Activated T-helper 1 cell treated with anti-CD3 and anti-CD28 coated beads, Interleukin-2, amount 50 U/mL, for 16 hours (primary cell): Measurements from ENCODE around the gene UCMA.

Source experiments
- DNase-seq, 2 donors: peaks; one replicate each; pipeline ENCODE4 v3.0.0-alpha.2; 2020; ENCODE audit warnings: low read depth in 1 of 2, low spot score in 1 of 2

The UCMA gene

DNA sequence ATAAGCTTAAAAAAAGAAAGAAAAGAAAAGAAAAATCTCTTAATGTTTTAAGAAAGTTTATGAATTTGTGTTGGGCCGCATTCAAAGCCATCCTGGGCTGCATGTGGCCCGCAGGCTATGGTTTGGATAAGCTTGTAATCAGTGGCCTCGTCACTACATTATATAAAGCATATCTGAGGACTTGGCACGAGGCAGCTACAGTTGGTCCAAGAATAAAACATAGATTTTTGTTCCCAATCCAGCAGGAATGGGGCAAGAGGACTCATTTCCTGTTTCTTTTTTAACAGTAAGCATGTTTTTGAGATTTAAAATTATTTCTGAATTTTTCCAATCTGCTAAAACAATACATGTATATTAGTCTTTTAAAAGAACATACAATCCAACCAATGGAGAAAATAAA lies 44.2 kb downstream of the UCMA start:
- no peak for DNase-seq

DNA sequence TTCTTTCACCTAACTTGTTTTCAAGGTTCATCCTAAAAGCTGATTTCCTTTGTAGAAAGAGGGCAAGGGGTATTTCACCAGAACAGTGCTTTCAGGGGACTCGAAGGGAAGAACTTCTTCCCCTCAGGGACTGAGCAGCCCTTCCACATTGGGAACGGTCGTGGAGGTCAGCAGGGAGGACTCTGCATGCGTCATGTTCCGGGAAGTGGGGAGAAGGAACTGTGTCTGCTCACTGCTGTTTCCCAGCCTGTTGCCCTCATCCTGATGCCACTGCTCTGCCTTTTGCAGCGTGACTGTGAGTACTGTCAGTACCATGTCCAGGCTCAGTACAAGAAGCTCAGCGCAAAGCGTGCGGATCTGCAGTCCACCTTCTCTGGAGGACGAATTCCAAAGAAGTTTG lies 45.6 kb downstream of the UCMA start:
- DNase-seq, result no peak

GRCh38 chr10:13187135-13187534 lies 47.0 kb downstream of the UCMA start:
- no peak for DNase-seq

DNA sequence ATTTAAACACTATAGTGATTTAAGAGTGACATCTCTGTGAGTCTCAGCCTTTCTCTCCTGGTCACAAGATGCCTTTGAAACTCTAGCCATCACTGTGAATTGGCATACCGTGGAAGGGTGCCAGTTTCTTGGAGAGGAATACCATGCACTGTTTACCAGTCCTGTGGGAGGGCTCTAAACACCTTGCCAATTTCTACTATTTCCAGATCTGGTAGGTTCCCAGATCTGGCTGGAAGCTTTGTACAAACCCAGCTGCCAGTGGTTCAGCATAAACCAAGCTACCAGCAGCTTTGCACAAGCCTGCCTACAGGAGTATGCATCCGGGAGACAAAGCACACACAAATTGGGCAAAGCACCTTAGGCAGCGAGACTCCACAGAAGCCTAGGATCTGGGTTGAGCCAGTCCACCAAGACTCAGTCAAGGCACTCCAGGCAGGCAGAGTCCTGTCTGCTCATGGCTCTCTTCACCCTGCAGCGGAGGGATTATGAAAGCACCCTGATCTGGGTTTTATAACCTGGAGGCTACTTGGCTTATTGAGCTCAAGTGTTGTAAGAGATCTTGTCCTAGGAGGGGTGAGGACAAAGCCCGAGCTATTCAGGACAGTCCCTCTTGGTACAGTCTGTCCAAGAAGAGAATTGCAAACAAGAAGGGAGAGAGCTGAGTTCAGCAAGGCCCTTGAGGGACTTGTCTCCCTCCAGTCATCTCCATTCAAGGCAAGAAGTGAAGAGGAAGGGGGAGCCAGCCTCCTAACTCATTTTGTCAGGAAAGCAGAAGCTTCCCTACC lies 49.3 kb downstream of the UCMA start:
- no peak for DNase-seq

DNA sequence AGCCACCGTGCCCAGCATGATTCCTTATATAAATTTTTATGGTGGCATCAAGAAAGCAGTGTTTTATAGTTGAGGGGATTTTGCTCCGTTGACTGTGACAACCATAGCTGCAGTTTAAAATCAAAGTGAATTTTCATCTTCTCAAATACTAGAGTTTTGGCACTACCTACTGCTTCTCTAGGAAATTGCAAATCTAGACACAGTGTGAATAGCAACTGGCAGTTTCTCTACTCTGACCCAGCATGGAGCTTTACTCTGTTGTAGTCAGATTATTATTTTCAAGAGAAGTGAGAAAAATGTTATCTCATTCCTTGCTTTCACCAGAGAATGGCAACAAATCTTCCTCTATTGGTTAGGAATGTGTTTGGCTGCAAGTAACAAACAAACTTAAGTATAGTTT lies 49.9 kb downstream of the UCMA start:
- no peak for DNase-seq

- DNase-seq, result no peak
Observed at GRCh38 chr10:13183625-13184024, 50.5 kb downstream of the UCMA start.

DNA sequence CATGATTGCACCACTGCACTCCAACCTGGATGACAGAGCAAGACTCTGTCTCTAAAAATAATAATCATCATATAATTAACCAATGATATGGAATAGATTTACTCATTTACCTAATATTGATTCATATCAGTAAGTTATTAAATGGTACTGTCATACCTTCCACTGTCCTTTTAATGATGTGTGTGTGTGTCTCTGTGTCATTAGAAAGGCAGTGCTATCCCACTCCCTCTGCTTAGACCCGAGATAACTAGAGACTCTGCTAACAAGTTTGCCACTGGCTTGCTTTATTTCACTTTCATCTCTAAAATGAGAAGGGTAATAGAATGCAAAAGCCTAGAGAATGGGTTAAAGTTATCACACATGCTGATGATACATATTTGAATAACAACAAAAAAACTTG lies 51.8 kb downstream of the UCMA start:
- DNase-seq, result no peak

DNA sequence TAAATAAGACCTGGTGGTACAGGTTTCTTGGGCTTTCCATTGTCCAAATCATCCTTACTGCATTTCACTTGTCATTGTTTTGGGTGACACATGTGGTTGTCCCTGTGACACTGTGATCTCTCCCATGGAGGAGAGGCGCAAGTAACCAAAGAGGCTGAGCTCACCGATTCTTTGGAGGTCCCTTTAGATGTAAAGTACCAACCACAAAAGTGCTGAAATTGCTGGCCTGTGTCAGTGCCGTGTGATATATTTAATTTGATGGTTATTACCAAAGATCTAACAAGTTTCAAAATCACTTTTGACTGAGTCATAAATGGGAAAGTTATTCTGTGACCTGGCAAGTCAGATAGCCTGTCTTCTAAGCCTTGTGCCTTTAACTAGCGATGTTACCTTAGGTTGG lies 53.4 kb downstream of the UCMA start:
- DNase-seq, result no peak

DNA sequence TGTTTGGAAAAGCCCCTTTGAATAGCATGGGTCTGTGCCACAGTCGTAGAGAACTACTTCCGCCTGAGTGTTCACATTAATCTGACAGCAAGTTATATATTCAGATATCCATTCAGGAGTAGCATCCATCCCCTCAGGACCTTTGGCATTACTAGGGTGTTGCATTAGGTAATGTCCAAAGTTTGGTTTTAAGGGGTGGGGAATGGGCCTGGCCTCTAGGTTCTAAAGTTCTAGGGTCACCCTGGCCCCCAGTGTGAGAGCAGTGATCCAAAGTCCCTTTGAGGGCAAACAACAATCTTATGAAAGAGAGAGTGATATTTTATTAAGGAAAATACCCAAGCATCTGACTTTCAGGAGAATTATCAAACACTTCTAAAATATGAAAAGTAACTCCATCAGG lies 60.6 kb downstream of the UCMA start:
- no peak for DNase-seq
